Activated CD4-positive, alpha-beta T cell treated with anti-CD3 and anti-CD28 coated beads, Interleukin-2, amount 10 ng/mL, durations not matched to agents 24 days and 14 days (primary cell): Measurements from ENCODE around the gene NEK5. TPM values are rescaled to one million over a fixed set of nuclear protein-coding genes. Genes with fewer than 3 reads are reported as not detected.

ENCODE experiments used
- DNase-seq: peaks from one replicate; pipeline ENCODE4 v3.0.0; 2022
- H3K27ac Mint-ChIP-seq: one replicate; pipeline ENCODE4 v1.8.0; 2022; ENCODE audit warnings: mild to moderate bottlenecking, mixed read lengths
- H3K27me3 Mint-ChIP-seq: one replicate; pipeline ENCODE4 v1.8.0; 2022; ENCODE audit warnings: mixed read lengths
- H3K36me3 Mint-ChIP-seq: one replicate; pipeline ENCODE4 v1.8.0; 2022; ENCODE audit warnings: low read depth, mild to moderate bottlenecking, mixed read lengths
- H3K4me1 Mint-ChIP-seq: one replicate; pipeline ENCODE4 v1.8.0; 2021; ENCODE audit warnings: mixed read lengths
- H3K4me3 Mint-ChIP-seq: one replicate; pipeline ENCODE4 v1.8.0; 2022; ENCODE audit warnings: mild to moderate bottlenecking, moderate library complexity, mixed read lengths
- H3K9me3 Mint-ChIP-seq: one replicate; pipeline ENCODE4 v1.8.0; 2021; ENCODE audit warnings: mixed read lengths
- intact Hi-C: fragments of 100-400 bp; cut with micrococcal nuclease; formaldehyde crosslinking; loops from one replicate; pipeline ENCODE4 v1.15.1; 2023
- total RNA-seq: library from RNA; stranded (reverse); gene quantifications from 2 replicates; pipeline ENCODE4 v1.2.3, GENCODE V29; 2022

Gene NEK5
- total RNA-seq, 1 donor from 2014 or later, result not detected

DNA sequence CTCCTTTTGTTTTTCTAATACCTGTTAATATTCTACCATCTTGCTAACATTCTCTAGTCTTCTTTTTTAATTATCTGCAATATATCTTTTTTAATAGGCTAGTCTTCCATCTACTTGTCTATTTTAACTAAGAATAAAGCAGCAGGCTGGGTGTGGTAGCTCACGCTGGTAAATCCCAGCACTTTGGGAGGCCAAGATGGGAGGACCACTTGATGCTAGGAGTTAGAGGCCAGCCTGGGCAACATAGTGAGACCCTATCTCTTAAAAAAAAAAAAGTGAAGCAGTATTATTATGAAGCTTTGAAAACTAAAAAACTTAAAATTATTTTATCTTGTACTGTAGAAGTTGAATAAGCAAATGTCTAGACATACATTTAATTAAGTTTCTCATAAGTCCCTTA is 101.0 kb downstream of the NEK5 start:
- H3K36me3 Mint-ChIP-seq, result peaks cover 51% of the 10 kb centered on the region
- intact Hi-C loops, result no loop called here

GRCh38 chr13:52026246-52026626 is 102.6 kb downstream of the NEK5 start:
- intact Hi-C loops, result no loop called here
- no peaks in the 10 kb centered on the region for H3K9me3 Mint-ChIP-seq
- H3K27ac Mint-ChIP-seq, result no peak overlapping the region
- no peak for DNase-seq
- no peaks in the 10 kb centered on the region for H3K27me3 Mint-ChIP-seq
- no peak overlapping the region for H3K4me3 Mint-ChIP-seq
- H3K36me3 Mint-ChIP-seq, result peaks cover 56% of the 10 kb centered on the region
- peaks cover 5% of the 10 kb centered on the region for H3K4me1 Mint-ChIP-seq

More for the DNA sequence above, 101.0 kb downstream of the NEK5 start:
- Mint-ChIP-seq H3K27ac (no peak overlapping the region), H3K27me3 (no peaks in the 10 kb centered on the region), H3K4me1 (peaks cover 5% of the 10 kb centered on the region), H3K4me3 (no peak overlapping the region), H3K9me3 (no peaks in the 10 kb centered on the region)
- DNase-seq, result no peak

GRCh38 chr13:52025475-52026245 is 103.2 kb downstream of the NEK5 start:
- intact Hi-C loops, result no loop called here
- Mint-ChIP-seq H3K27me3 (no peaks in the 10 kb centered on the region), H3K4me3 (no peak overlapping the region), H3K27ac (no peak overlapping the region), H3K36me3 (peaks cover 61% of the 10 kb centered on the region), H3K9me3 (no peaks in the 10 kb centered on the region), H3K4me1 (peaks cover 5% of the 10 kb centered on the region)
- no peak for DNase-seq

- Mint-ChIP-seq H3K36me3 (peaks cover 65% of the 10 kb centered on the region), H3K27ac (no peak within 1 kb of the TSS), H3K27me3 (no peaks in the 10 kb centered on the region), H3K4me3 (no peak within 1 kb of the TSS), H3K4me1 (peaks cover 7% of the 10 kb centered on the region), H3K9me3 (no peaks in the 10 kb centered on the region)
- no peak for DNase-seq
- intact Hi-C loops, result no loop called here
Observed at GRCh38 chr13:52024481-52024880, 104.4 kb downstream of the NEK5 start, which contains the start of gene UTP14C. Gene UTP14C, plus strand, starts transcription at chr13:52024691. Its CDS starts 4,114 bp downstream, at chr13:52028805.

- Mint-ChIP-seq H3K4me1 (peaks cover 8% of the 10 kb centered on the region), H3K4me3 (no peak overlapping the region), H3K9me3 (no peaks in the 10 kb centered on the region), H3K27ac (no peak overlapping the region), H3K27me3 (no peaks in the 10 kb centered on the region), H3K36me3 (peaks cover 59% of the 10 kb centered on the region)
- intact Hi-C loops, result no loop called here
- DNase-seq, result no peak
Observed at GRCh38 chr13:52022356-52022755, 106.5 kb downstream of the NEK5 start.

DNA sequence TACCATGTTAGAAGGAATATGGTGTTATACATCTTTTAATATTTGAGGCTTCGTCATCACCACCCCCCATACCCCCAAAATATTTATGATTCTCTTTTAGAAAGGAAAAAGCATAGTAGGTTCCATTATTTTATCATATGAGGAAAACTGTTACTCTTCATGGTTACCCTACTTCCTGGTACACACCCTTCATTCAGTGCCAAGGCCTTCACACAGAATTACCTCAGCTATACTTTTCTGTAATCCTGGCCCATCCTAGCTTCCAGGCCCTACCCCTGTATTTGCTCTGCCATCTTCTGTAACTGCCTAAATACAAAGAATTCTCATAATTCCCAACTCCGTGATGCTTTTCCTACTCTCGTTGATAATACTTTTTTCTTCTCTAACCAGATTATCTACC is 108.7 kb downstream of the NEK5 start:
- intact Hi-C loops, result no loop called here
- H3K4me1 Mint-ChIP-seq, result peaks cover 5% of the 10 kb centered on the region
- H3K27ac Mint-ChIP-seq, result no peak overlapping the region
- no peaks in the 10 kb centered on the region for H3K9me3 Mint-ChIP-seq
- no peaks in the 10 kb centered on the region for H3K27me3 Mint-ChIP-seq
- DNase-seq, result no peak
- peaks cover 47% of the 10 kb centered on the region for H3K36me3 Mint-ChIP-seq
- no peak overlapping the region for H3K4me3 Mint-ChIP-seq

GRCh38 chr13:52016296-52016695 is 112.6 kb downstream of the NEK5 start:
- H3K27ac Mint-ChIP-seq, result no peak overlapping the region
- H3K27me3 Mint-ChIP-seq, result peaks cover under 1% of the 10 kb centered on the region
- no peak for DNase-seq
- intact Hi-C loops, result loop anchor here (10.0 kb wide), 1 partner anchor 431 kb away; the partner anchor contains the start of gene WDFY2
- peaks cover 32% of the 10 kb centered on the region for H3K36me3 Mint-ChIP-seq
- no peak overlapping the region for H3K4me3 Mint-ChIP-seq
- no peaks in the 10 kb centered on the region for H3K9me3 Mint-ChIP-seq
- H3K4me1 Mint-ChIP-seq, result peaks cover 5% of the 10 kb centered on the region

- H3K36me3 Mint-ChIP-seq, result peaks cover 8% of the 10 kb centered on the region
- H3K4me3 Mint-ChIP-seq, result peak overlapping the region; percentile 99
- no peaks in the 10 kb centered on the region for H3K9me3 Mint-ChIP-seq
- H3K27ac Mint-ChIP-seq, result peak overlapping the region; percentile 93
- intact Hi-C loops, result loop anchor here (1.0 to 10.0 kb wide), 10 partner anchors 115 to 640 kb away; partner anchors contain the start of genes CKAP2, DHRS12, INTS6 and SUGT1
- H3K4me1 Mint-ChIP-seq, result peaks cover 8% of the 10 kb centered on the region
- H3K27me3 Mint-ChIP-seq, result peaks cover 32% of the 10 kb centered on the region
- no peak for DNase-seq
Observed at GRCh38 chr13:52012512-52012836, 116.4 kb downstream of the NEK5 start.

DNA sequence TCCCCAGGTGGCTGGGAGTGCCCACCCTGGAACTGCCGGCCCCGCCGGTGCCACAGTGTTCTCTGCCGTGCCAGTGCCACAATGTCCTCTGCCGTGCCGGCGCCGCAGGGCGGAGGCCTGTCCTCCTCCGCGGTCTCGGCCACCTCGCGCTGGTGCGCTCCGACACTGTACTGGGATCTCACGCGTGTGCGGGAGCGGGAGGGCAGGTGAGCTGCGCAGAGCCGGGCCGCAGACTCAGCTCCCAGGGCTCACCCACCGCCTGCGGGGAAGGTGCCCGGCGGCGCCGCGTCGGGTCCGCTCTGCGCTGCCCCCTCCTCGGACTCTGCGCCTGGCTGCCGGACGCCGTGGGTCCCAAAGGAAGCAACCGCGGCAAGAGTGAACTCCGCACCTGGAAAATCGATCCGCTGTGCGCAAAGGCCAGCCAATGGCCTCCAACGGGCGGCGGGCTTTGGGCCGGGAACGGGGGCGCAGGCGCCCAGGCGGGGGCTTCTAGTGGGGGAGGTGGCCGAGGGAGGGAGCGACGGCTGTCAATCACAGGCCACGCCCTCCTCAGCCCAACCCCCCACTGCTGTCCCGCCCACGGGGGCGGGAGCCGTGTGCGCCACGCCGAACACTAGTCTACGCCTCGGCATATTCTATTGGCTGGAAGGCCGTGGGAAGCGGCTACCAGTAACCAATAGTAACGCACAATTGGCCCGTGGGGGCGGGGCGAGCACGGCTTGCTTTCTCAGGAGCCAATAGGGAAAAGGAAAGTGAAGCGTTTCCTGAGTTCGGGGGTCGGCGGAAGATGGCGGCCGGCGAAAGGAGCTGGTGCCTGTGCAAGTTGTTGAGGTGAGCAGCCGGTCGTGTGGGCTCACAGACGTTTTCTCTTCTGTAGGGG is 117.0 kb downstream of the NEK5 start, which contains the start of gene ALG11:
Gene ALG11 (plus strand): TSS at position 767 of the 880 bp plus-strand sequence. CDS start 21 bp downstream, at position 788.
- peak; percentile 100 for DNase-seq
- intact Hi-C loops, result loop anchor here (1.0 to 10.0 kb wide), 10 partner anchors 115 to 640 kb away; partner anchors contain the start of genes CKAP2, DHRS12, INTS6 and SUGT1
- peak within 1 kb of the TSS; percentile 93 for H3K27ac Mint-ChIP-seq
- peak within 1 kb of the TSS; percentile 99 for H3K4me3 Mint-ChIP-seq
- peaks cover 34% of the 10 kb centered on the region for H3K27me3 Mint-ChIP-seq
- H3K36me3 Mint-ChIP-seq, result peaks cover 7% of the 10 kb centered on the region
- peaks cover 8% of the 10 kb centered on the region for H3K4me1 Mint-ChIP-seq
- H3K9me3 Mint-ChIP-seq, result no peaks in the 10 kb centered on the region

- Mint-ChIP-seq H3K4me3 (peak within 1 kb of the TSS; percentile 99), H3K4me1 (peaks cover 8% of the 10 kb centered on the region), H3K36me3 (peaks cover 5% of the 10 kb centered on the region), H3K27ac (peak within 1 kb of the TSS; percentile 93), H3K9me3 (no peaks in the 10 kb centered on the region), H3K27me3 (peaks cover 40% of the 10 kb centered on the region)
- intact Hi-C loops, result loop anchor here (5.0 to 10.0 kb wide), 4 partner anchors 194 to 641 kb away; partner anchors contain the start of genes DHRS12, SUGT1 and WDFY2
- peak; percentile 73 for DNase-seq
Observed at GRCh38 chr13:52010890-52011631, 117.8 kb downstream of the NEK5 start, which contains the start of gene ATP7B. Gene ATP7B, minus strand, starts transcription at chr13:52011450. Its CDS starts 113 bp downstream, at chr13:52011337.

- no peak for DNase-seq
- Mint-ChIP-seq H3K36me3 (no peaks in the 10 kb centered on the region), H3K4me3 (peak overlapping the region; percentile 15), H3K27ac (no peak overlapping the region), H3K9me3 (no peaks in the 10 kb centered on the region), H3K4me1 (peaks cover 5% of the 10 kb centered on the region), H3K27me3 (peaks cover 44% of the 10 kb centered on the region)
- intact Hi-C loops, result loop anchor here (5.0 to 10.0 kb wide), 4 partner anchors 193 to 642 kb away; partner anchors contain the start of genes DHRS12, SUGT1 and WDFY2
Observed at GRCh38 chr13:52009946-52010345, 118.9 kb downstream of the NEK5 start.

DNA sequence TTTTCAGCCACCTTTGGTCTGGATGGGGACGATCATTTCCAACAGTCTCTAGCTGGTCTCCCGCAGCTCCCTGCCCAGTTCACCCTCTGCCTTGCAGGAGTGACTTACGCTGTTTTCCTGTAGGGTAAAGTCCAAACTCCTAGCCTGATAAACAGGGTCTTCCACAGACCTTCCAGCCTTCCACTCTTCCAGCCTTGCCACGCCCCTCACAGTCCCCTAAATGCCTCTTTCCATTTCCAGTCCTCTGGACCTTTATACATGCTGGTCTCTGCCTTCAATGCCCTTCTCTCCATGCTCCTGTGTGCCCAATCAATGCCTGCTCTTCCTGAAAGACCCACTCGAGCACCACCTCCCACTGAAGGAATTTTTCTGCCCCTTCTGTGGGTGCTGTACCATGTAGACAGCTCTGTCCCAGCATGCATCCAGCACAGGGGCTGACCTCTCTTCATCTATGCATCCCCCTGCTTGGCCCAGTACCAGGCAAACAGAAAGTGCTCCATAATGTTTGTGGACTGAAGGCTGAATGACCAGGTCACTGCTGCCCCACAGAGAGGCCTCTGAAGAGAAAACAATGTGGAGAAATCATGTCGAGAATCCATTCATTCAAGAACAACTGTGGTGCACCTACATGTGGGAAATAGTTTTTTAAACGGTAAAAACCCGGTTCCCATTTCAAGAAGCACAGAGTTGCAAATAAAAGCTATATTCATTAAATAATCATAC is 122.2 kb downstream of the NEK5 start:
- DNase-seq, result no peak
- Mint-ChIP-seq H3K36me3 (no peaks in the 10 kb centered on the region), H3K4me1 (peaks cover 5% of the 10 kb centered on the region), H3K4me3 (no peak overlapping the region), H3K27ac (no peak overlapping the region), H3K27me3 (peaks cover 44% of the 10 kb centered on the region), H3K9me3 (no peaks in the 10 kb centered on the region)
- intact Hi-C loops, result no loop called here
